Gastrocnemius medialis (tissue), 4 donors: Measurements from ENCODE around the gene WDFY3. TPM values are rescaled to one million over a fixed set of nuclear protein-coding genes. Genes with fewer than 3 reads are reported as not detected.

Experiments used
- ATAC-seq, 2 donors: fragments of 150-250 bp; one replicate each; pipeline ENCODE4 v1.9.1; 2016
- DNase-seq, 2 donors: peaks; one replicate each; pipeline ENCODE4 v3.0.0-alpha.2; 2019
- H3K27ac ChIP-seq, 4 donors: fragments of 200-600 bp; sonication (generic); 1 replicate in 1 of 4; 2 replicates in 3 of 4; pipeline ENCODE4 v1.5.1; 2016 to 2018; ENCODE audit warnings: mild to moderate bottlenecking in 2 of 4, moderate library complexity in 1 of 4
- H3K27me3 ChIP-seq, 3 donors: fragments of 200-600 bp; sonication (generic) in 2 of 3; 1 replicate in 1 of 3; 2 replicates in 2 of 3; pipeline versions ENCODE4 v1.5.1 to v1.6.0; 2016 to 2019; ENCODE audit warnings: mild to moderate bottlenecking in 1 of 3, moderate library complexity in 1 of 3
- H3K36me3 ChIP-seq, 2 donors: fragments of 200-600 bp; sonication (generic) in 1 of 2; one replicate each; pipeline ENCODE4 v1.5.1; 2017 to 2018
- H3K4me1 ChIP-seq, 2 donors: fragments of 200-600 bp; sonication (generic) in 1 of 2; one replicate each; pipeline ENCODE4 v1.5.1; 2016 to 2017; ENCODE audit warnings: mild to moderate bottlenecking in 2 of 2
- H3K4me3 ChIP-seq, 4 donors: fragments of 200-600 bp; sonication (generic) in 3 of 4; 1 replicate in 1 of 4; 2 replicates in 3 of 4; pipeline ENCODE4 v1.5.1; 2016 to 2019; ENCODE audit warnings: mild to moderate bottlenecking in 2 of 4
- H3K9me3 ChIP-seq, 3 donors: fragments of 200-600 bp; sonication (generic) in 2 of 3; 1 replicate in 1 of 3; 2 replicates in 2 of 3; pipeline ENCODE4 v1.5.1; 2016 to 2019
- CTCF ChIP-seq, 5 experiments: fragments of 450-650 bp in 3 of 5; fragments of 200-600 bp in 2 of 5; sonication (generic) in 2 of 5; IDR thresholded peaks in 4 of 5; conservative IDR thresholded peaks in 1 of 5; 1 replicate in 4 of 5; 2 replicates in 1 of 5; pipeline ENCODE4 v1.5.1; 2016 to 2019; ENCODE audit warnings: antibody characterized with exemption in 5 of 5, mild to moderate bottlenecking in 3 of 5, moderate library complexity in 3 of 5
- POLR2A ChIP-seq, 2 donors: fragments of 450-650 bp; IDR thresholded peaks; one replicate each; pipeline ENCODE4 v1.6.1; 2017; ENCODE audit warnings: antibody characterized with exemption in 2 of 2, mild to moderate bottlenecking in 2 of 2, moderate library complexity in 2 of 2
- in situ Hi-C, 4 donors: fragments of 200-750 bp; cut with MboI; loops; one replicate each; pipeline versions ENCODE4 v1.15.0 to v1.8.0; 2017; ENCODE audit warnings: low sequenced_read_pairs in 4 of 4
- intact Hi-C: fragments of 100-400 bp; cut with DNase I; formaldehyde crosslinking; loops from one replicate; pipeline ENCODE4 v1.15.1; 2023; ENCODE audit warnings: low total_unique reads
- total RNA-seq, 4 donors: library from RNA; depleted of rRNA; stranded (reverse); fragments of >200 nt; gene quantifications; one replicate each; pipeline versions ENCODE4 v1.1.0 to v1.2.3, GENCODE V29; 2016

The WDFY3 gene
- total RNA-seq, 4 donors from 2014 or later = 28.3 to 65.9 (median 36.4) TPM

- peaks cover 0 to 9% of the 10 kb centered on the region in 2 donors for H3K36me3 ChIP-seq
- no peak overlapping the region for H3K4me3 ChIP-seq
- DNase-seq = peak; percentile 10 to 48
- H3K27ac ChIP-seq = peak overlapping the region; percentile 22 to 62 (median 45)
- no peaks in the 10 kb centered on the region for H3K27me3 ChIP-seq
- no peaks in the 10 kb centered on the region for H3K9me3 ChIP-seq
- in situ Hi-C loops (no loop called here), intact Hi-C loops (no loop called here)
- TF ChIP-seq POLR2A (IDR thresholded peaks at IDR 0.05) (no peak), CTCF (IDR thresholded peaks at IDR 0.05 in 4 of 5, conservative IDR thresholded peaks at IDR 0.05 in 1 of 5) (no peak)
- peaks cover 20 to 53% of the 10 kb centered on the region in 2 donors for H3K4me1 ChIP-seq
- peak; percentile 77 to 84 for ATAC-seq
Measured at GRCh38 chr4:84855774-84856173, 110.7 kb downstream of the WDFY3 start.

GRCh38 chr4:84852081-84852480 lies 114.4 kb downstream of the WDFY3 start:
- H3K9me3 ChIP-seq = no peaks in the 10 kb centered on the region
- no peak for ATAC-seq
- DNase-seq = no peak
- TF ChIP-seq CTCF (IDR thresholded peaks at IDR 0.05 in 4 of 5, conservative IDR thresholded peaks at IDR 0.05 in 1 of 5) (no peak), POLR2A (IDR thresholded peaks at IDR 0.05) (no peak)
- in situ Hi-C loops = no loop called here
- H3K4me1 ChIP-seq = peaks cover 28 to 70% of the 10 kb centered on the region in 2 donors
- no peak overlapping the region for H3K4me3 ChIP-seq
- no peaks in the 10 kb centered on the region for H3K36me3 ChIP-seq
- H3K27ac ChIP-seq = no peak overlapping the region
- H3K27me3 ChIP-seq = no peaks in the 10 kb centered on the region
- intact Hi-C loops = no loop called here

GRCh38 chr4:84849051-84849640 lies 117.3 kb downstream of the WDFY3 start:
- intact Hi-C loops (loop anchor here (5.0 kb wide), 2 partner anchors 97 to 118 kb away; partner anchors contain the start of gene WDFY3), in situ Hi-C loops (loop anchor here in 1 of 4 donors (25.0 kb wide), 2 partner anchors 112 to 113 kb away; partner anchors contain the start of gene WDFY3)
- peak overlapping the region; percentile 71 to 82 (median 74) for H3K27ac ChIP-seq
- H3K9me3 ChIP-seq = no peaks in the 10 kb centered on the region
- peaks cover 14 to 47% of the 10 kb centered on the region in 2 donors for H3K4me1 ChIP-seq
- H3K36me3 ChIP-seq = no peaks in the 10 kb centered on the region
- no peak overlapping the region for H3K4me3 ChIP-seq
- TF ChIP-seq CTCF (IDR thresholded peaks at IDR 0.05 in 4 of 5, conservative IDR thresholded peaks at IDR 0.05 in 1 of 5) (no peak), POLR2A (IDR thresholded peaks at IDR 0.05) (no peak)
- no peaks in the 10 kb centered on the region for H3K27me3 ChIP-seq
- DNase-seq (no peak), ATAC-seq (no peak)

GRCh38 chr4:84848432-84848831 lies 118.1 kb downstream of the WDFY3 start:
- Histone ChIP-seq H3K4me3 (no peak overlapping the region), H3K4me1 (peaks cover 14 to 45% of the 10 kb centered on the region in 2 donors), H3K9me3 (no peaks in the 10 kb centered on the region), H3K27ac (peak overlapping the region; percentile 71 to 82 (median 74)), H3K36me3 (no peaks in the 10 kb centered on the region), H3K27me3 (no peaks in the 10 kb centered on the region)
- TF ChIP-seq CTCF (IDR thresholded peaks at IDR 0.05 in 4 of 5, conservative IDR thresholded peaks at IDR 0.05 in 1 of 5) (no peak), POLR2A (IDR thresholded peaks at IDR 0.05) (no peak)
- peak; percentile 22 to 35 for ATAC-seq
- no peak for DNase-seq
- in situ Hi-C loops = loop anchor here in 1 of 4 donors (25.0 kb wide), 2 partner anchors 111 to 114 kb away; partner anchors contain the start of gene WDFY3
- intact Hi-C loops = loop anchor here (5.0 kb wide), 2 partner anchors 96 to 119 kb away; partner anchors contain the start of gene WDFY3
